Kidney epithelial cell (primary cell): ENCODE measurements around the gene TBCD. TPM values are rescaled to one million over a fixed set of nuclear protein-coding genes. Genes with fewer than 3 reads are reported as not detected.

Experiments used
- DNase-seq: peaks from one replicate; pipeline ENCODE4 v3.0.0-alpha.2; 2010; ENCODE audit warnings: low read depth
- H3K27me3 ChIP-seq: 2 replicates; pipeline ENCODE4 v1.6.0; 2011; ENCODE audit warnings: low read length; ENCODE audit not compliant: control insufficient read depth, insufficient read depth
- H3K36me3 ChIP-seq: 2 replicates; pipeline ENCODE4 v1.5.1; 2011; ENCODE audit warnings: low read length; ENCODE audit not compliant: control insufficient read depth, insufficient read depth
- H3K4me3 ChIP-seq: 2 replicates; pipeline ENCODE4 v1.5.1; 2011; ENCODE audit warnings: low read depth, mild to moderate bottlenecking, control low read depth, low read length
- total RNA-seq: library from RNA; depleted of rRNA; stranded (reverse); fragments of >200 nt; gene quantifications from 2 replicates; pipeline ENCODE4 v1.2.3, GENCODE V29; 2015
- TF ChIP-seq, protein P1 (sequence below): IDR thresholded peaks from 2 replicates; pipeline ENCODE4 v1.5.1; 2011; ENCODE audit warnings: mild to moderate bottlenecking, moderate library complexity, low read length, control low read depth, inconsistent platforms; ENCODE audit not compliant: insufficient read depth, poor library complexity, severe bottlenecking

The TBCD gene
- total RNA-seq, 1 donor from 2014 or later, result 69.6 TPM

DNA sequence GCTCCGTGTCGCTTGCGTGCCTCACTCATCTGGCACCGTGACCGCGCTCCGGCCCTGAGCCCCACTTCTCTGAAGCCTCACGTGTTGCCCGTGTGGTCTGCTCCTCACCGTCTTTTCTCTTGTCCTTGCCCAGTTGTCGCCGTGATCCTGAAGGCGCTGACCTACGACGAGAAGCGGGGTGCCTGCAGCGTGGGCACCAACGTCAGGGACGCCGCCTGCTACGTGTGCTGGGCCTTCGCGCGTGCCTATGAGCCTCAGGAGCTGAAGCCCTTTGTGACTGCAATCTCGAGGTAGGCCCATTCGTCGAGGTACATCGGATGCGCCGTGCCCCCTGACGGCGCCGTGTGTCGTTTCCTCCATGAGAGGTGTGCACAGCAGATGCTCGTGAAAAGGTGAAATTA is 118.2 kb downstream of the TBCD start:
- no peaks in the 10 kb centered on the region for H3K36me3 ChIP-seq
- TF ChIP-seq, protein P1, sequence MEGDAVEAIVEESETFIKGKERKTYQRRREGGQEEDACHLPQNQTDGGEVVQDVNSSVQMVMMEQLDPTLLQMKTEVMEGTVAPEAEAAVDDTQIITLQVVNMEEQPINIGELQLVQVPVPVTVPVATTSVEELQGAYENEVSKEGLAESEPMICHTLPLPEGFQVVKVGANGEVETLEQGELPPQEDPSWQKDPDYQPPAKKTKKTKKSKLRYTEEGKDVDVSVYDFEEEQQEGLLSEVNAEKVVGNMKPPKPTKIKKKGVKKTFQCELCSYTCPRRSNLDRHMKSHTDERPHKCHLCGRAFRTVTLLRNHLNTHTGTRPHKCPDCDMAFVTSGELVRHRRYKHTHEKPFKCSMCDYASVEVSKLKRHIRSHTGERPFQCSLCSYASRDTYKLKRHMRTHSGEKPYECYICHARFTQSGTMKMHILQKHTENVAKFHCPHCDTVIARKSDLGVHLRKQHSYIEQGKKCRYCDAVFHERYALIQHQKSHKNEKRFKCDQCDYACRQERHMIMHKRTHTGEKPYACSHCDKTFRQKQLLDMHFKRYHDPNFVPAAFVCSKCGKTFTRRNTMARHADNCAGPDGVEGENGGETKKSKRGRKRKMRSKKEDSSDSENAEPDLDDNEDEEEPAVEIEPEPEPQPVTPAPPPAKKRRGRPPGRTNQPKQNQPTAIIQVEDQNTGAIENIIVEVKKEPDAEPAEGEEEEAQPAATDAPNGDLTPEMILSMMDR, result no peak
- no peak overlapping the region for H3K4me3 ChIP-seq

DNA sequence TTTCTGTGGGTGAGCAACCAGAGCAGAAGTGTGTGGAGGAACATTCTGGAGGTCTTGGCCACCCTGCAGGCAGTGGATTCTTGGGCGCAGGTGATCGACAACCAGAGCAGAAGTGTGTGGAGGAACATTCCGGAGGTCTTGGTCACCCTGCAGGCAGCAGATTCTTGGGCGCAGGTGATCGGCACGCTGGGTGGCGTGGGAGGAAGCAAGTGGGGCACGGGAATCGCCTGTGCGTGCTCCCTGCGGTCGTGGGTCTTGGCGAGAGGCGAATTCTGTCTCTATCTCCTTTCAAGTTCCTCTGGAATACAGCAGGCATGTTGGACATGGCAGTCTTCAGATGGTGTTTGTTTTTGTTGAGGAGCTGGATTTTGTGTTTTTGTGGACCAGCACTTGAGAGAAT is 118.7 kb downstream of the TBCD start:
- DNase-seq, result no peak
- no peaks in the 10 kb centered on the region for H3K27me3 ChIP-seq
- peaks cover 1% of the 10 kb centered on the region for H3K36me3 ChIP-seq

More for the DNA sequence above, 118.2 kb downstream of the TBCD start:
- no peaks in the 10 kb centered on the region for H3K27me3 ChIP-seq
- DNase-seq, result no peak

DNA sequence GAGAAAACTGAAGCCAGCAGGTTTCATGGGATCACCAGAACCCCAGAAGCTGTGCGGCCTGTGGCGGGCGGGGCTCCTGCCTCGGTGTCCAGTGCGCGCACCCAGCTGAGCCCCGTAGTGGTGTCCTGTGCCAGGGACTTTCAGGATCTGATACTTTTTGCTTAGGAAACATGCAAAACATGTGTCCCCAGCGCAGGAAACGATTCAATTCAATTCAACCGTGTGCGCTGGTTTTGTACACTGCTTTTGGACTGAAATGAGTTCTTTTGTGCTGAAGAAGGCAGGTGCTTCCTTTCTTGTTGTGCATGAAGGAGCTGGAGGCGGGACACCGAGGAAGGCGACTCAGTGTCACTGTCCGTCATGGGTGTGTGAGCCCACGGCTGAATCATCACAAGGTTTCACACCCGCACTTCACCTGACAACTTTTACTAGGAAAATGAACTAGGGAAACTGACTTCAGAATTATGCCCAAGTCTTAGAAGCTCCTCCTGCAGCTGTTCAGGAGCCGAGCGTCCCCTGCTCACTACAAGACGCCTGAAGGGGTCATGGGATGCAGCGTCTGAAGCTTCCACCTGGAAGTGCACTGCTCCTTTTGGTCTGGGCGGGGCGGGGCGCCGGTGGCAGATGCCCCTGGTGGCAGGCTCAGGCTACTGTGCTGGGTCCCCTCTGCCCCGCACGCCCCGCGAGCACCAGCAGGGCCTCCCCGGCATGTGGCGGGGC is 119.4 kb downstream of the TBCD start:
- no peak for DNase-seq
- Histone ChIP-seq H3K4me3 (no peak overlapping the region), H3K27me3 (no peaks in the 10 kb centered on the region), H3K36me3 (peaks cover 1% of the 10 kb centered on the region)
- TF ChIP-seq, protein P1, result no peak

More for the DNA sequence above, 118.7 kb downstream of the TBCD start:
- TF ChIP-seq, protein P1, result no peak
- H3K4me3 ChIP-seq, result no peak overlapping the region

DNA sequence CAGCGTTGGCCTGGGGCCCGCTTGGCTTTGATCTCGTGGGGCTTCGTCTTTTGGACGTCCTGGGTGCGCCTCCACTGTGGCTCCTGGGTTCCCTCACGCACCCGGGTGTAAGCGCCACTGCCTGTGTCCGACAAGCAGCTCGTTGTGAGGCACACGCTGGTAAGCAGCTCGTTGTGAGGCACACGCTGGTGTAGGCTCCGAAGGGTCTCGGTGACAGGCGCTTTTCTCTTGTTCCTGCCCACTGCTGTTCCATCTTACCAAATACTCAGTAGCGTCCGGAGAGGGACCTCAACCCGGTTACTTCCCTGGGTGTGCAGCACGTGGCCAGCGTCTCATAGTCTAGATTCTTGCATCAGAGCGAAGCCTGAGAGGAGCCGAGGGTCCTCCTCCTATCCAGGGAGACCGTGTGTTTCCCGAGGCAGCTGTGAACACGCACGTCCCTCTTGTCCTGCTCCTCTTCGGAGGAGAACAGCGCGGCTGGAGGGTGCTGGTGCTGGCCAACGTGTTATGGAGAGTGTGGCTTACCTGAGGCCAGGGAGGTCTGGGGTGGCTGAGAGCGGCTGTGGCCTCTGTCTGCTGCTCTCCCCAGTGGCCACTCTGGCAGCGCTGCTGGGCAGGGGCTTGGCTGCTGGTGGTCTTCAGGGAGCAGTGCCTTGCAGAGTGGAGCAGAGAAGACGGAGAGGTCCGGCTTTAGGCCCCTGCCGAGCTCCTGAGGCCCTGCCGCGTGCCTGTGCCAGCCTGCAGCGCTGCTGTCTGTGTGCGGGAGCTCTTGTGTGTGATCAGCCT is 120.1 kb downstream of the TBCD start:
- Histone ChIP-seq H3K36me3 (peaks cover 1% of the 10 kb centered on the region), H3K27me3 (no peaks in the 10 kb centered on the region), H3K4me3 (no peak overlapping the region)
- TF ChIP-seq, protein P1, result no peak
- DNase-seq, result no peak

DNA sequence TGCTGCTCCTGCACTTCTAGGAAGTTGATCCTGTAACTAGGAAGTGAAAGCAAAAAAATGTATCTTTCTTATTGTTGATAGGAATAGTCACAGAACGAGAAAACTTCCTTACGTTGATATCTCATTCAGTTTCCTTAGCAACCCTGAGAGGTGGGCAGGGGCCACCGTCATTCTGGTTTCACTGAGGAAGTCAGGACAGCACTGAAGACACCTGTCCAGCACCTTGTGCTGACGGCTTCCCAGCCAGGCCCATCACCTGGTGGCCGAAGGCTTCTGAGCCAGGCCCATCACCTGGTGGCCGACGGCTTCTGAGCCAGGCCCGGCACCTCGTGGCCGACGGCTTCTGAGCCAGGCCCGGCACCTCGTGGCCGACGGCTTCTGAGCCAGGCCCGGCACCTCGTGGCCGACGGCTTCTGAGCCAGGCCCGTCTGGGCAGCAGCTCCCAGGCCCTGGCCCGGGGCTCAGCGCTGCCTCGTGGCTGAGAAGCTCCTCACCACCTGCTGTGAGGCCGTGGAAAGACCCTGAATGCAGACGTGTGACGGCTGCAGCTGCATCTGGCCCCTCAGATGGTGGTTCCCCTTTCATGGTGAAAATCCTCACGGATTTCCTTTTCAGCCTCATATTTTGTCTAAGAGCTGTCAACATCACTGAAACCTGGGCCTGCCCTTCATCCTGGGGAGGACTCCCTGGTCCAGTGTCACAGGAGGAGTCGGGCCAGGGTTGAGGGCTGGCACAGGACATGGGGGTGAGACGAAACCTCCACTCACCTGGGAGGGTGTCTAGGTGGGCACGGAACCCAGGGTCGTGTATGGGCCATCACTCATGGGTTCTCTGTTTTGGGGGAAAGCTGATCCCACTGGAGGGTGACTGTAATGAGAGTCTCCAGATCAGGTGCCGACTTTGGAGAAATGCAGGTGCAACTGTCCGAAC is 121.0 kb downstream of the TBCD start:
- no peaks in the 10 kb centered on the region for H3K27me3 ChIP-seq
- DNase-seq, result no peak
- peaks cover 1% of the 10 kb centered on the region for H3K36me3 ChIP-seq
- no peak overlapping the region for H3K4me3 ChIP-seq
- TF ChIP-seq, protein P1, result no peak
